CD4-positive, alpha-beta T cell (primary cell): ENCODE measurements around the gene HIVEP1. TPM values are rescaled to one million over a fixed set of nuclear protein-coding genes. Genes with fewer than 3 reads are reported as not detected.

Source experiments
- ATAC-seq: fragments of 200-7000 bp; cut with Tn5 transposase; one replicate; pipeline ENCODE4 v1.10.0; 2022; ENCODE audit warnings: mild to moderate bottlenecking; ENCODE audit not compliant: poor library complexity
- CTCF ChIA-PET: fragments of 350-600 bp; sonication (Branson Sonifier 250); formaldehyde crosslinking; loops from one replicate; lab custom pipeline; 2021; ENCODE audit warnings: antibody characterized with exemption, inconsistent platforms; lab: Charles Lee
- POLR2A ChIA-PET: fragments of 350-600 bp; sonication (Branson Sonifier 250); formaldehyde crosslinking; loops from one replicate; lab custom pipeline; 2021; ENCODE audit warnings: antibody characterized with exemption, inconsistent platforms; lab: Charles Lee
- DNase-seq, 14 experiments: peaks; one replicate each; pipeline ENCODE4 v3.0.0-alpha.2; 2013 to 2020; ENCODE audit warnings: mixed read lengths in 2 of 14
- H3K27ac ChIP-seq, 2 donors: one replicate each; pipeline versions ENCODE4 v1.5.1 to v1.7.0; 2013; ENCODE audit warnings: low read length in 2 of 2, low read depth in 1 of 2, mild to moderate bottlenecking in 1 of 2
- H3K27me3 ChIP-seq, 2 experiments: 1 replicate in 1 of 2; 2 replicates in 1 of 2; pipeline versions ENCODE4 v1.6.1 to v1.7.0; 2013; ENCODE audit warnings: low read length in 2 of 2, control low read depth in 1 of 2, mild to moderate bottlenecking in 1 of 2, moderate library complexity in 1 of 2; ENCODE audit not compliant: insufficient read depth in 2 of 2, control insufficient read depth in 1 of 2
- H3K36me3 ChIP-seq: one replicate; pipeline ENCODE4 v1.6.1; 2013; ENCODE audit warnings: low read length, control low read depth; ENCODE audit not compliant: insufficient read depth
- H3K4me1 ChIP-seq: one replicate; pipeline ENCODE4 v1.6.1; 2013; ENCODE audit warnings: low read length, control low read depth; ENCODE audit not compliant: insufficient read depth
- H3K4me3 ChIP-seq: one replicate; pipeline ENCODE4 v1.5.1; 2013; ENCODE audit warnings: mild to moderate bottlenecking, low read length, moderate library complexity
- H3K9me3 ChIP-seq, 2 experiments: 1 replicate in 1 of 2; 2 replicates in 1 of 2; pipeline versions ENCODE4 v1.6.1 to v1.7.0; 2013; ENCODE audit warnings: low read length in 2 of 2, mild to moderate bottlenecking in 2 of 2, control low read depth in 1 of 2, moderate library complexity in 1 of 2; ENCODE audit not compliant: control insufficient read depth in 1 of 2, insufficient read depth in 1 of 2
- H3K27ac Mint-ChIP-seq: one replicate; pipeline ENCODE4 v1.8.0; 2020; ENCODE audit warnings: mixed read lengths
- H3K27me3 Mint-ChIP-seq: one replicate; pipeline ENCODE4 v1.8.0; 2021; ENCODE audit warnings: mixed read lengths
- H3K36me3 Mint-ChIP-seq: one replicate; pipeline ENCODE4 v1.8.0; 2021; ENCODE audit warnings: low read depth, mixed read lengths
- H3K4me1 Mint-ChIP-seq: one replicate; pipeline ENCODE4 v1.8.0; 2021; ENCODE audit warnings: low read depth, mixed read lengths
- H3K4me3 Mint-ChIP-seq: one replicate; pipeline ENCODE4 v1.8.0; 2020; ENCODE audit warnings: mild to moderate bottlenecking, mixed read lengths
- H3K9me3 Mint-ChIP-seq: one replicate; pipeline ENCODE4 v1.8.0; 2020; ENCODE audit warnings: mixed read lengths
- intact Hi-C, 2 experiments: fragments of 100-400 bp; cut with DNase I in 1 of 2; cut with micrococcal nuclease in 1 of 2; formaldehyde crosslinking; loops; one replicate each; pipeline versions ENCODE4 v1.15.1 to v1.9.0; 2023 to 2025; cut with DNase I, micrococcal nuclease
- total RNA-seq, 174 experiments: library from RNA in 2 of 174; stranded (reverse) in 2 of 174; gene quantifications; one replicate each; pipeline ENCODE4 v1.2.3 and lab custom pipeline; 2021 to 2026
- TF ChIP-seq, protein P1 (sequence below): fragments of 200-600 bp; IDR thresholded peaks from one replicate; pipeline ENCODE4 v1.8.0; 2022; ENCODE audit warnings: antibody characterized with exemption, mild to moderate bottlenecking

HIVEP1 gene
- total RNA-seq, 2 experiments from 2014 or later = 76.3 to 78.8 TPM

GRCh38 chr6:12163744-12164507, 151.8 kb downstream of the HIVEP1 start:
- H3K4me3 ChIP-seq = no peak overlapping the region
- no peaks in the 10 kb centered on the region for H3K27me3 Mint-ChIP-seq
- H3K27me3 ChIP-seq = no peaks in the 10 kb centered on the region
- H3K9me3 ChIP-seq = no peaks in the 10 kb centered on the region
- H3K4me3 Mint-ChIP-seq = no peak overlapping the region
- H3K9me3 Mint-ChIP-seq = no peaks in the 10 kb centered on the region
- peak overlapping the region; percentile 44 for H3K27ac Mint-ChIP-seq
- ATAC-seq (no peak), DNase-seq (no peak)
- ChIA-PET CTCF (no interaction called here), POLR2A (no interaction called here)
- TF ChIP-seq, protein P1, sequence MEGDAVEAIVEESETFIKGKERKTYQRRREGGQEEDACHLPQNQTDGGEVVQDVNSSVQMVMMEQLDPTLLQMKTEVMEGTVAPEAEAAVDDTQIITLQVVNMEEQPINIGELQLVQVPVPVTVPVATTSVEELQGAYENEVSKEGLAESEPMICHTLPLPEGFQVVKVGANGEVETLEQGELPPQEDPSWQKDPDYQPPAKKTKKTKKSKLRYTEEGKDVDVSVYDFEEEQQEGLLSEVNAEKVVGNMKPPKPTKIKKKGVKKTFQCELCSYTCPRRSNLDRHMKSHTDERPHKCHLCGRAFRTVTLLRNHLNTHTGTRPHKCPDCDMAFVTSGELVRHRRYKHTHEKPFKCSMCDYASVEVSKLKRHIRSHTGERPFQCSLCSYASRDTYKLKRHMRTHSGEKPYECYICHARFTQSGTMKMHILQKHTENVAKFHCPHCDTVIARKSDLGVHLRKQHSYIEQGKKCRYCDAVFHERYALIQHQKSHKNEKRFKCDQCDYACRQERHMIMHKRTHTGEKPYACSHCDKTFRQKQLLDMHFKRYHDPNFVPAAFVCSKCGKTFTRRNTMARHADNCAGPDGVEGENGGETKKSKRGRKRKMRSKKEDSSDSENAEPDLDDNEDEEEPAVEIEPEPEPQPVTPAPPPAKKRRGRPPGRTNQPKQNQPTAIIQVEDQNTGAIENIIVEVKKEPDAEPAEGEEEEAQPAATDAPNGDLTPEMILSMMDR = no peak
- H3K4me1 ChIP-seq = peaks cover 12% of the 10 kb centered on the region
- peaks cover 15% of the 10 kb centered on the region for H3K36me3 ChIP-seq
- intact Hi-C loops = no loop called here
- peaks cover 50% of the 10 kb centered on the region for H3K36me3 Mint-ChIP-seq
- H3K4me1 Mint-ChIP-seq = peaks cover 52% of the 10 kb centered on the region
- no peak overlapping the region for H3K27ac ChIP-seq

DNA sequence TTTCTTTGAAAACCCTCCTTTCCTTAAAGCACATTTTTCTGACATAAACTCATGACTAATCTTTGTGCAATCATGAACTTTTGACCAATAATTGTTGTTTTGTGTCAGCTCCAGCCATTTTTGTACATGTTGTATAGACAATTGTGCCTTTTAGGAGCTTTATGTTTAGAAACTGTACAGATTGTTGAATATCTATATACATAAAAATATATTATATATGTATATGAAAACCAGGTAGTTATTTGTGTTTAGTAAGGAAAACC, 152.3 kb downstream of the HIVEP1 start:
- H3K4me3 ChIP-seq = no peak overlapping the region
- H3K36me3 ChIP-seq = peaks cover 15% of the 10 kb centered on the region
- peaks cover 50% of the 10 kb centered on the region for H3K36me3 Mint-ChIP-seq
- ATAC-seq = no peak
- H3K9me3 ChIP-seq = no peaks in the 10 kb centered on the region
- H3K27me3 Mint-ChIP-seq = no peaks in the 10 kb centered on the region
- peaks cover 55% of the 10 kb centered on the region for H3K4me1 Mint-ChIP-seq
- POLR2A ChIA-PET = no interaction called here
- H3K4me1 ChIP-seq = peaks cover 13% of the 10 kb centered on the region
- TF ChIP-seq, protein P1 = no peak
- DNase-seq = no peak
- CTCF ChIA-PET = no interaction called here
- no peaks in the 10 kb centered on the region for H3K9me3 Mint-ChIP-seq
- H3K27me3 ChIP-seq = no peaks in the 10 kb centered on the region
- no peak overlapping the region for H3K27ac ChIP-seq
- H3K27ac Mint-ChIP-seq = no peak overlapping the region
- intact Hi-C loops = no loop called here
- no peak overlapping the region for H3K4me3 Mint-ChIP-seq

GRCh38 chr6:12165297-12165696, 153.2 kb downstream of the HIVEP1 start:
- Mint-ChIP-seq H3K36me3 (peaks cover 46% of the 10 kb centered on the region), H3K9me3 (no peaks in the 10 kb centered on the region), H3K27ac (no peak overlapping the region), H3K4me1 (peaks cover 54% of the 10 kb centered on the region), H3K4me3 (no peak overlapping the region), H3K27me3 (no peaks in the 10 kb centered on the region)
- Histone ChIP-seq H3K9me3 (no peaks in the 10 kb centered on the region), H3K27ac (no peak overlapping the region), H3K27me3 (no peaks in the 10 kb centered on the region), H3K36me3 (peaks cover 15% of the 10 kb centered on the region), H3K4me3 (no peak overlapping the region), H3K4me1 (peaks cover 13% of the 10 kb centered on the region)
- ATAC-seq = no peak
- intact Hi-C loops = no loop called here
- POLR2A ChIA-PET = no interaction called here
- DNase-seq = no peak
- CTCF ChIA-PET = no interaction called here
- TF ChIP-seq, protein P1 = no peak
